ENCODE measurements around the gene ADGRA3. TPM values are rescaled to one million over a fixed set of nuclear protein-coding genes. Genes with fewer than 3 reads are reported as not detected.
A peak's percentile ranks its signal among the peaks of the same experiment; 100 is the strongest.
"Not testable (repeated sequence)": the region's sequence is repeated elsewhere in the genome, so short reads cannot be mapped to it uniquely, and the experiment has no call there.

Gene ADGRA3
- total RNA-seq, 1 experiment from 2014 or later = 39.0 TPM

DNA sequence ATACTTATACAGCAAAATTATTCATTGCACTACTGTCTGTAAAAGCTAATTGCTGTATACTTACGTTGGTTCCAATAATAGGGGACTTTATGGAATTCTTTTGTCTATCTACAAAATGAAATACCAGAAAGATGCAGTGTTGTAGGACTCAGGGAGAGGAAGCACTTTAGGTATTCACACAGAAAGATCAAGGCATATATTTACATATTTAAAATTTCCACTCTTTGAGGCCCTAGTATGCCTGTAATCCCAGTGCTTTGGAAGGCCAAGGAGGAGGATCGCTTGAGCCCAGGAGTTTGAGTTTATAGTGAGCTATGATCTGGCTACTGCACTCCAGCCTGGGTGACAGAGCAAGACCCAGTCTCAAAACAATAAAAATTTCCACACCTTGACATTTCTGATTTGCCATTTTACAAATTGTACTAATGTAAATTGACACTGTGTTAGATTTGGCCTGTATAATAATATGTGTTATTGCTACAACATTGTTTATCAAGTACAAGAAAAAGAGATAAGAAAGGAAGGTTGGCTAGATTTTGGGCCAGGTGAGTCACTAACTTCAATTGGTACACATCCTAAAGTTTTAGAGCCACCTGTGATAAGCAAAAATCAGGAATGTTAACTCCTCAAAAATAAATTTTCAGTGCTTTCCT lies 35.1 kb downstream of the ADGRA3 start:
- Histone ChIP-seq H3K4me3 (ENCODE audit: insufficient read depth, low read depth, low read length) (no peak overlapping the region), H3K27me3 (ENCODE audit: control insufficient read depth, insufficient read depth, low read length) (no peaks in the 10 kb centered on the region), H3K36me3 (replicated peaks; ENCODE audit: control insufficient read depth, insufficient read depth, low read length) (no peaks in the 10 kb centered on the region)
- DNase-seq = no peak

DNA sequence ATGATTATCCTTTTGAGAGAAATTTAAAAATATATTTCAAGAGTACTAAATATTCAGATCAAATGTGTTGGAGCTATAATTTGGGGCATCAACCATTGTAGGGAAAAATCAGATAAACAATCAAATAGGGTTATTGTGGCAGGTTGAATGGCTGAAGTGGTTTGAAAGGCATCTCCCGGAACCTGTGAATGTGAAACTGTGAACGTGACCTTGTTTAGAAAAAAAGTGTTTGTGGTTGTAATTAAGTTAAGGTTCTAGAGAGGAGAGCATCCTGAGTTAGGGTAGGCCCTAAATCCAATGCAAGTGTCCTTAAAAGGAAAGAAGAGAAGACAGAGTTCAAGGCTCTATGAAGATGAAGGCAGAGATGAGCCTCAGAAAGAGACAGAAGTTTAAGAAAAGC lies 37.4 kb downstream of the ADGRA3 start:
- DNase-seq = no peak
- Histone ChIP-seq H3K27me3 (ENCODE audit: control insufficient read depth, insufficient read depth, low read length) (no peaks in the 10 kb centered on the region), H3K36me3 (replicated peaks; ENCODE audit: control insufficient read depth, insufficient read depth, low read length) (no peaks in the 10 kb centered on the region), H3K4me3 (ENCODE audit: insufficient read depth, low read depth, low read length) (no peak overlapping the region)

DNA sequence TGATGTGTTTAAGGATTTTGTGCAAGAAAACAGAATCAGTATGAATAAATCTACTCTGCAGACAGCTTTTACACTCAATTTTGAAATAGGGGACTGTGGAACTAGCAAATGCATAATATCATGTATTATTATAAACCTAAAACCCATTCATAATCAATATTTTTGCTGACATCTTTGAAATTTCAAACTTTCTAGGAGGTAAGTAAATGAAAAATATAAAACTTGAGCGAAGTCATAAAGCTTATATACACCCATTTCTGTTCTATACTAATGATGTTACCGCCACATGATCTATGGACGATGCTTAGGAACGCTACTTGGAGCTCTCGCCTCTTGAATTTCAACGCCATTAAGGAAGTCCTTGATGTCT lies 38.1 kb downstream of the ADGRA3 start:
- no peak for DNase-seq
- Histone ChIP-seq H3K36me3 (replicated peaks; ENCODE audit: control insufficient read depth, insufficient read depth, low read length) (no peaks in the 10 kb centered on the region), H3K27me3 (ENCODE audit: control insufficient read depth, insufficient read depth, low read length) (no peaks in the 10 kb centered on the region), H3K4me3 (ENCODE audit: insufficient read depth, low read depth, low read length) (no peak overlapping the region)

DNA sequence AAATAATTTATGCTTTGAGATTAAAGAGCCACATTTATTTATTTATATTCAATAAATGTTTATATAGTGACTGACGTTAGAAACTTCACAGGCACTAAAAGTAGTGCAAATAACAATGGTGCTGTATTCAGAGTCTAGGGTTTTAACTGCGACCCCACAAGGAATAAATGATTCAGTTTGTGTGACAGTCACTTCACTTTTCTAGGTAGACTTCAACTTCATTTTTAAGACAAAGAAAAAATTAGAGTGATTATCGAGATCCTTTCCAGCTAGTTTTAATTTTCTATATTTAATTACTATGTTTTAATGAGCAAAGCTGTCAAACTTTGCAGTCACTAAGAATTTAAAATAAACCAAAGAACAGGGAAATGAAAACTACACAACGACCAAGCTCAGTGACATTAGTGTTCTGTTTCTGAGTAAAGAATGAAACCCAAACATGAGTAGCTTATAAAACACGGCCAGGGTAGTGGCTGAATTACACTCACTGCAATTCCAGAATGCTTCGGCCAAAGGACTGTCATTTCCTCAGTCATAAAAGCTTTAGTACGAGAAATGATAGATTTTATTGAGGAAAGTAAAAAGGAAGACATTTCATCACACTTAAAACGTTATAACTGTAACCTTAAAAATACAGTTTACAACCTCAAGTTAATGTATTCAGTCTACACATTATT lies 38.6 kb downstream of the ADGRA3 start:
- Histone ChIP-seq H3K4me3 (ENCODE audit: insufficient read depth, low read depth, low read length) (no peak overlapping the region), H3K36me3 (replicated peaks; ENCODE audit: control insufficient read depth, insufficient read depth, low read length) (no peaks in the 10 kb centered on the region), H3K27me3 (ENCODE audit: control insufficient read depth, insufficient read depth, low read length) (no peaks in the 10 kb centered on the region)
- DNase-seq = no peak

DNA sequence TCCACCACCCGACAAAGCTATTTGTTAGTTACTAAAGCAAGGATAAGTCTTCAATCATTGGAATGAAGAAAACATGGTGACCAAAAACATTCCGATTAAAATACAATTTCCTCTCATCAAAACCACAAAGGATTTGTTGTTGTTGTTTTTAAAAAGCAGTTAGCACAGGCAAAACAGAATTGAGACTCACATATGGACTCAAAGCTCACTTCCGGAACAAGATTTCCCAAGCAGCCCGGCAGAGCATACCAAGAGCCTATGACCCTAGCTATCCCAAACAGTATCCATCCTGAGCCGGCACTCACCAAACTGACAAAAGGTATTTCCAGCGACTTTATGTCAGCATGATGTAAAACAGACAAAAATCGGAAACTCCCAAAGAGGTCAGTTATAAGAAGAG lies 39.9 kb downstream of the ADGRA3 start:
- DNase-seq = no peak
- Histone ChIP-seq H3K4me3 (ENCODE audit: insufficient read depth, low read depth, low read length) (no peak overlapping the region), H3K36me3 (replicated peaks; ENCODE audit: control insufficient read depth, insufficient read depth, low read length) (no peaks in the 10 kb centered on the region), H3K27me3 (ENCODE audit: control insufficient read depth, insufficient read depth, low read length) (no peaks in the 10 kb centered on the region)

DNA sequence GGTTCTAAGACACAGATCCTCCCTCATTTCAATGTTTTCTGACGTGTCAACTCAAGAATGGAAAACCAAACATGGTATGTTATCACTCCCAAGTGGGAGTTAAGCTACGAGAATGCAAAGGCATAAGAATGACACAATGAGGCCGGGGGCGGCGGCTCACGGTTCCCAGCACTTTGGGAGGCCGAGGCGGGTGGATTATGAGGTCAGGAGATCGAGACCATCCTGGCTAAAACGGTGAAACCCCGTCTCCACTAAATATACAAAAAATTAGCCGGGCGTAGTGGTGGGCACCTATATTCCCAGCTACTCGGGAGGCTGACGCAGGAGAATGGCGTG lies 40.6 kb downstream of the ADGRA3 start:
- H3K36me3 ChIP-seq (replicated peaks; ENCODE audit: control insufficient read depth, insufficient read depth, low read length); H3K27me3 ChIP-seq (ENCODE audit: control insufficient read depth, insufficient read depth, low read length); DNase-seq; H3K4me3 ChIP-seq (ENCODE audit: insufficient read depth, low read depth, low read length): not testable (repeated sequence)

DNA sequence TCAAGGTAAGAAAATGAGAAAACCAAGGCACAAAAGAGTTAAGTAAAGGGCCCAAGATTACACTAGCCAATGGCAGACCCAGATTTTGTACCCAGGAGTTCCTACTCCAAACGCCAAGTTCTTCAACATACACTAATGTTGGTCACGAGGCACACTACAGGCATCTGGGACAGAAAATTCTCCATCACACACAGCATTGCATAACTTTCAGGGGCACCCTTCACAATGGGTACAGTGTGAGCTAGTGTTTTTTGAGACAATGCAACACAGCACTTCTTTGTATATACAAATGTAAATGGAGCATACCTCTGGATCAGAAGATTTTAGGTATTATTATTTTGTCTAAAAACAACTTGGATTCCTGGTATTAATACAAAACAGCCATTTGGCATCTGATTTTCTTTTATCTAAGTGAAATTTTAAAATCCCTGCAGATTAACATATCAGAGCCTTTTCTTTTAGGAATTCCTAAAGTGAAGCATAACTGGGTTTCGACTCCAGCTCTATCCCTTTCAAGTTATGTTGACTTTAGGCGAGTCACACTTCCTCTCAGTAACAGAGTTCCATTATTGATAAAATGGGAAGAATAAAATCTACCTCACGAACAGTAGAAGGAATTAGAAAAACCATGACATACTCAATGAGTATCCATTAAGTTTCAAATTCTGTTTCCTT lies 41.1 kb downstream of the ADGRA3 start:
- no peak for DNase-seq
- no peaks in the 10 kb centered on the region for H3K36me3 ChIP-seq (replicated peaks; ENCODE audit: control insufficient read depth, insufficient read depth, low read length)
- H3K4me3 ChIP-seq (ENCODE audit: insufficient read depth, low read depth, low read length) = no peak overlapping the region
- no peaks in the 10 kb centered on the region for H3K27me3 ChIP-seq (ENCODE audit: control insufficient read depth, insufficient read depth, low read length)

DNA sequence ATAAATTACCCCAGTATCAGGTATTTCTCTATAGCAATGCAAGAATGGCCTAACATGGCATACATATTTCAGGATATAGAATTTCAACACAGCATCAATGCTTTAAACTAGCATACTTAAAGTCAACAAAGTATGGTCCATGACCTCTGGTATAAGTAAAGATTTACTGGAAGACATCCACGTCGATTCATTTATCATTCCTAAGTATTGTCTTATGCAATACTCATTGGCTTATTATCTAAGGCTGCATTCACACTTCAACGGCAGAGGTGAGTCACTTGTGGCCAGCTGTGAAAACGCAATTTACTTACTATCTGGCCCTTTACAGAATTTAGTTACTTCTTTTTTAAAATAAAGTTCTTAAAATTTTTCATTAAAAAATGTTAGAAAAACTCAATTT lies 42.6 kb downstream of the ADGRA3 start:
- H3K4me3 ChIP-seq (ENCODE audit: insufficient read depth, low read depth, low read length) = no peak overlapping the region
- H3K36me3 ChIP-seq (replicated peaks; ENCODE audit: control insufficient read depth, insufficient read depth, low read length) = no peaks in the 10 kb centered on the region; the same call in 1 of the 2 replicates
- no peaks in the 10 kb centered on the region for H3K27me3 ChIP-seq (ENCODE audit: control insufficient read depth, insufficient read depth, low read length)
- DNase-seq = no peak

DNA sequence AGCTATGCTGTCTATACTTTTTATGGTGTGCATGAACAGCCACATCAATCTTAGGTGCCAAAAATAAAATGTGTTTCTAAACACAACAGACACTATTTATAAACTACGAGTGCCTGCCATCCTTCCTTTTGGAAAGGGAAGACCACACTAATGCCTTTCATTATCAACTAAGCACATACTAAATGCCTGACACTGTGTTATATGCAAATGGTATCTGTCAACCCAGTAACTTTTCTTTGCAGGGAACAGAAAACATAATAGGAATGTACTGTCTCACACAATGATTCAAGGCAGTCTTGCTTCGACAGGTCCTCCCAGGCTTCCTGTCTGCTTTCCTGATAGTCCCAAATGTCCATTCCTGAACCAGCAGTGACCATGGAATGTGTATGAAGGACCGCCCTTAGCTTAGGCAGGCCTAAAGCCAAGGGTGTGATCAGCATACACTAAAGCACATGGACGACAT lies 43.8 kb downstream of the ADGRA3 start:
- Histone ChIP-seq H3K27me3 (ENCODE audit: control insufficient read depth, insufficient read depth, low read length) (no peaks in the 10 kb centered on the region), H3K4me3 (ENCODE audit: insufficient read depth, low read depth, low read length) (no peak overlapping the region), H3K36me3 (replicated peaks; ENCODE audit: control insufficient read depth, insufficient read depth, low read length) (no peaks in the 10 kb centered on the region; the same call in 1 of the 2 replicates)
- no peak for DNase-seq

DNA sequence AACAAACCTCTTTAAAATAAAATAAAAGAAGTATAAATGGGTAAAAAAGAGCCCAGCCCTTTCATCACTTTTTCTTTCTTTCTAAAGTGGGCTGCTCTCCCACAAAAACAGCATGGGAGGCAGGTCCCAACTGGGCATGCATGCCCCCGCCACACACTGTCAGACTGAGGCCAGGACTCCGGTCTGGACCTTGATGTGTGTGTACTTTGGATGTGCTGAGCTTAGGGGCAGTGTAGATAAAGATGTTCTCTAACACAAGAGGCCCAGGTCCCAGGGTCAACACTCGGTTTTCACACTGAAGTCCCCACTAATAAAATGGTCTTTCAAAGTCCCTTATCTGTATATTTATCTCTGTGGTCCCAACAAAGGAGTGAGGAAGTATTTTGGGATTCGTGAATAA lies 44.4 kb downstream of the ADGRA3 start:
- DNase-seq = no peak
- no peaks in the 10 kb centered on the region for H3K27me3 ChIP-seq (ENCODE audit: control insufficient read depth, insufficient read depth, low read length)
- H3K4me3 ChIP-seq (ENCODE audit: insufficient read depth, low read depth, low read length) = no peak overlapping the region
- no peaks in the 10 kb centered on the region; the same call in 1 of the 2 replicates for H3K36me3 ChIP-seq (replicated peaks; ENCODE audit: control insufficient read depth, insufficient read depth, low read length)

DNA sequence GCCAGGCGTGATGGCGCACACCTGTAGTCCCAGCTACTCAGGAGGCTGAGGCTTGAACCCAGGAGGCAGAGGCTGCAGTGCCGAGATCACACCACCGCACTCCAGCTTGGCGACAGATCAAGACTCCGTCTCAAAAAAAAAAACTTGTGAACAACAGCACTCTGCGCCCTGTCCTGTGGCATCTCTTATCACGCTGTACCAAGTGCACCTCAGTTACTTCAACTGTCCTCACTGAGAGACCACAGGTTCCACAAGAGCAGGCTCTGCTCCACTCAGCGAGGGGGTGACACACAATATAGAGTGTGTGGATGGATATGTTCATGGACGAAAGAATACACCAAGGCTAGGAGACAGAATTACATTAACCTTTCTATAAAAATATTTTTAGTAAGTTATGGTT lies 49.3 kb downstream of the ADGRA3 start:
- Histone ChIP-seq H3K27me3 (ENCODE audit: control insufficient read depth, insufficient read depth, low read length) (no peaks in the 10 kb centered on the region), H3K36me3 (replicated peaks; ENCODE audit: control insufficient read depth, insufficient read depth, low read length) (no peaks in the 10 kb centered on the region; the same call in 1 of the 2 replicates), H3K4me3 (ENCODE audit: insufficient read depth, low read depth, low read length) (no peak overlapping the region)
- DNase-seq = no peak

DNA sequence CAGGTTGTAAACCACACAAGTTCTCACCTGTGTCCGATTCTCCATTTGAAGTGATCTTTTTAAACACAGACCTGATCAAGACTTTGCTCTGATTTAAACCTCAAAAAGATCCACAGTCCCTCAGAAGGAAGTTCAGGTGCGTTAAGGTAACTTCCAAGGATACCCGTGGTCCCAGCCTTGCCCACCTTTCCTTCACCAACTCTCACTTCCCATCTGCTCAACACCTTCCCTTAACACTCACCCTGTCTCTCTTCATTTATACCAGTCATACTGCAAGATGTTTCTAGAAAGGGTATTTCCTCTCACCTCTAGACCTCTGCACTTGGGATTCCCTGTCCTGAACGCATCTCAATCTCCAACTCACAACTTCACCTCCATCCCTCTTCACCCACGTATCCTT lies 49.9 kb downstream of the ADGRA3 start:
- DNase-seq = no peak
- no peaks in the 10 kb centered on the region for H3K27me3 ChIP-seq (ENCODE audit: control insufficient read depth, insufficient read depth, low read length)
- H3K36me3 ChIP-seq (replicated peaks; ENCODE audit: control insufficient read depth, insufficient read depth, low read length) = no peaks in the 10 kb centered on the region; the same call in 1 of the 2 replicates
- no peak overlapping the region for H3K4me3 ChIP-seq (ENCODE audit: insufficient read depth, low read depth, low read length)

DNA sequence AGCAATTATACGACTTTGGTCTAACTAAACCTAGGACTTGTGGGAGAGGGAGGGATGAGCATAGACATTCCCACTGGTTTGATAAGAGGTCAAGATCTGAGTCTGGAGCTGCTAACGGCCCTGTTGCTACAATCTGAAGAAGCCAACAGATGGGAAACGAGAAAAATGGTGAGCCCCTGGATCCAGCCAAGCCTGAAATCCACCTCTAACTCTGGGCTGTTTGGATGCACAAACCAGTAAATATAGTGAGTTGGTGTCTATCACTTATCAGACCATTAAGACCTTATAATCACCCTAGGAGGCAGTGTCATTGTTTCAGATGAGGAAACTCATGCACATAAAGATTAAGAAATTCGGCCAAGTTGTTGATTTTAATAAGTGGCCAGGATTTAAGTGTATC lies 50.5 kb downstream of the ADGRA3 start:
- no peaks in the 10 kb centered on the region for H3K27me3 ChIP-seq (ENCODE audit: control insufficient read depth, insufficient read depth, low read length)
- no peak overlapping the region for H3K4me3 ChIP-seq (ENCODE audit: insufficient read depth, low read depth, low read length)
- H3K36me3 ChIP-seq (replicated peaks; ENCODE audit: control insufficient read depth, insufficient read depth, low read length) = no peaks in the 10 kb centered on the region; the same call in 1 of the 2 replicates
- no peak for DNase-seq

DNA sequence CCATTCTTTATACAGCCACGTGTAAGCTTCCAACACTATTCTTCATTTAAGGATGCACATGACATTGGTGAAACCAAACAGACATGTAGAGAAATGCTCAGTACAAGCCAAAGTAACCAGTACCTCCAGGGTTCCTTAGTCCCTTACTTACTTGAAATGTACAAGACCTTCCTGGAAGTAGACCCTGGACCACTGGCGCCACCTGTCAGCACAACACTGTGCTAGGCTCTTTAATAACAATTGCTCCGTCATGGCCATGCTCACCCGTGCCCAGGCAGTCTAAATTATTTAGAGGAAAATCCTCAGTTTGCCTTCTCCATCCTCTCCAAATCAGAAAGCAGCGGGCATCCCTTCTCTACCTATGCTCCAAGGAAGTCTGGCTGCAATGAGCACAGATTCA lies 52.7 kb downstream of the ADGRA3 start:
- Histone ChIP-seq H3K27me3 (ENCODE audit: control insufficient read depth, insufficient read depth, low read length) (no peaks in the 10 kb centered on the region), H3K36me3 (replicated peaks; ENCODE audit: control insufficient read depth, insufficient read depth, low read length) (no peaks in the 10 kb centered on the region), H3K4me3 (ENCODE audit: insufficient read depth, low read depth, low read length) (no peak overlapping the region)
- no peak for DNase-seq

DNA sequence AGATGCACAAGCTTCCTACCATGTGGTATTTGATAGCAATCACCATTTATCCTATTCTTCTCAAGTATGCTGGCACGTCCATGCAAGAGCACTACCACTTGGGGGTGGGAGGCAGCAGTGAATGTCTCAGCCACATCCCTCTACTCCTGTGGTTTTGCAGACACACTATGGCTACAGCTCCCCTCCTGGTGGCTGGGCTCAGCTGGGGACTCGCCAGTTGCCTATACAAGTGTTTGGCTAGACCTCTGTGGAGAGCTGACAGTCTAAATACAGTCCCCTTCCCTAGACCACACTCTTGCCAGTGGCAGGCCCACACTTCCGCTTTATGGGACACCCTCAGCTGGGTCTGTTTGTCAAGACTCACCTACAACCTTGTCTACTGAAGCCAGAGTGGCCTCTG lies 53.2 kb downstream of the ADGRA3 start:
- no peaks in the 10 kb centered on the region for H3K36me3 ChIP-seq (replicated peaks; ENCODE audit: control insufficient read depth, insufficient read depth, low read length)
- H3K27me3 ChIP-seq (ENCODE audit: control insufficient read depth, insufficient read depth, low read length) = no peaks in the 10 kb centered on the region
- no peak overlapping the region for H3K4me3 ChIP-seq (ENCODE audit: insufficient read depth, low read depth, low read length)
- peak; percentile 42 for DNase-seq
